HG02759 (cell line): ENCODE measurements around the gene LY86.

Source experiments
- ATAC-seq: cut with Tn5 transposase; IDR thresholded peaks from one replicate; pipeline ENCODE4 v1.9.1; 2021; ENCODE audit warnings: mild to moderate bottlenecking, moderate library complexity; ENCODE audit not compliant: unreplicated experiment

The LY86 gene

GRCh38 chr6:6588064-6588923 is at the start of gene LY86:
Gene LY86, plus strand, starts transcription at chr6:6588720. Its CDS starts 15 bp downstream, at chr6:6588735.
- peak; percentile 60 for ATAC-seq

DNA sequence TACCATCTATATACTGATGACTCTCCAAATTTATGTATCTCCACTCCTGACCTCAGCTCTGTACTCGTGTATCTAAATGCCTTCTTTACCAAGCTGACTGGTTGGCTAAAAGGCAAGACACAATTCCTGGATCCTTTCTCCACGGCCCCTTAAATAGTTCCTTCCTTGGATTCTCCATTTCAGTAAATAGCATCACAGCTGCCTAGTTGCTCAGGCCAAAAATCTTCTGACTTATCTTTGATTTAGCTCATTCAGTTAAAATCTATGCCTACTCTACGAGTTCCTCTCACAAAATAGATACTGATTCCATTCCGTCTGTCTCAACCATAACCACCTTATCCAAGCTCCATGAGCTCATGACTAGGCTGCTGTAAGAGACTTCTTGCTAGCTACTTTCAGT is 49.5 kb upstream of the LY86 start:
- no peak for ATAC-seq

GRCh38 chr6:6542357-6542756 is 46.2 kb upstream of the LY86 start:
- ATAC-seq: no peak

- ATAC-seq: no peak
Measured at GRCh38 chr6:6543181-6543879, 45.2 kb upstream of the LY86 start.

GRCh38 chr6:6545616-6546317 is 42.8 kb upstream of the LY86 start:
- no peak for ATAC-seq

DNA sequence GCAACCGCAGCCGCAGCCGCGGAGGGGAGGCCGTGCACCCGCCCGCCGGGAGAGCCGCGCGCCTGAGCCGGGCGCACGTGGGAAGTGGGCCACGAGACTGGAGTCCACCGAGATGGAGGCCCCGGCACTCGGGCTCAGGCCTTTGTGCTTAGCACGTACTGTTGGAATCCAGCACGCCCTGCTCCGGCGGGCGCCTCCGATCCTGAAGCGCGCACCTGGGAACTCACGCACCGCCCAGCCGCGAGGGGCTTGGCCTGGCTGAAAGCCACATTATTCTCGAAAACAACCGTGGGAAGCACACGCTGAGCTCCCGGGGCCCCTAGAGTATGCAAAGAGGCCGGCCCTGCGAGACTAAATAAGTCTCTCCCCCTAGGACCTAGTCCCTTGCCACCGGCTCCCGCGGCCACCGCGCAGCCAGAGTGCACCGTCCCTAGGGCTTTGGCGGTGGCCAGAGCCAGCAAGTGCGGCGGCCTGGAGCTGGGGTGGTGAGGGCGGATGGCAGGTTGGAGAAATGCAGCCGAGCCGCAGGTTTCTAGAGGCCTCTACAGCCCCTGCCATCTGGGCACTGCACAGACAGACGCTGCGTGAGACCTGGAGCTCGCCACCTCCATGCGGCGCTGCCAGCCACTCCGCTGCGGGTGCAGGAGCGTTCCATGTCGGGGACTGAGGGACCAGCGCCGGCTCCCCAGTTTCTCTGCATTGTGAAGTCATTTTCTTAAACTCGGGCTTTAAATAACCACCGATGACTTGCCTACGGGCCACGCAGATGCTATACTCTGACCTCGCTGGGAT is 42.0 kb upstream of the LY86 start:
- peak; percentile 65 for ATAC-seq

DNA sequence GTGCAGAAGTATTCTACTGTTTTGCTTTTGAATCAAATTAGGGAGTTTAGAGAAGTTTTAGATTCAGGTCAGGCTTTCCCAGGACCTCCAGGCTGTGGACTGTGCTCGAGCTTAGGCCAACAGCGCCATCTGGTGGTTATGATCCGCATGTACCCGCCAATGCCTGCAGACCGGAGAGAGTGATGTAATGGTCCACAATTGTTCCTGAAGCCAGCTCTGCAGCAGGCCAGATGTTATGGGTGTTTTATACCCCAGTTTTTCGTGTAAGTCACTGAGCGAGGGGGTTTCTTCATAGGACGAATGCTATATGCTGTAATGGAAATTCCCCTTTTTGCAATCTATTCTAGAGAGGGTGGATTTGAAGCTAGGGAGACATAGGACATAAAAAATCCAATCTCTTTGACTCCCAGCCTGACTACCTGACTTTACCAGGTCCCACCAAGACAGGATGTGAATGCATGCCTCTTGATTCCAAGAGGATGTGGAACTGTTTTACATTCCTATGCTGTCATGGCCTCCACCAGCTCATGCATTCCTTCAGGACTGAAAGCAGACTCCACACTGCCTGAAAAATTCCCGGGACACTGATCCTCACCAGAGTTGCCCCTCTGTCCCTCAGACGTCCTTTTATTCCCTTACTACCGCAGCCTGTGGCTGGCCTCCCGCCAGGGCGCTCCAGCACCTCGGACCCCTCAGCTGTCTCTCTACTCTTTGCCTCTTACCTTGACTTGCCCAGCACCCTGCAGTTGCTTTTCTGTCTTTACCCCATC is 41.2 kb upstream of the LY86 start:
- peak; percentile 78 for ATAC-seq

DNA sequence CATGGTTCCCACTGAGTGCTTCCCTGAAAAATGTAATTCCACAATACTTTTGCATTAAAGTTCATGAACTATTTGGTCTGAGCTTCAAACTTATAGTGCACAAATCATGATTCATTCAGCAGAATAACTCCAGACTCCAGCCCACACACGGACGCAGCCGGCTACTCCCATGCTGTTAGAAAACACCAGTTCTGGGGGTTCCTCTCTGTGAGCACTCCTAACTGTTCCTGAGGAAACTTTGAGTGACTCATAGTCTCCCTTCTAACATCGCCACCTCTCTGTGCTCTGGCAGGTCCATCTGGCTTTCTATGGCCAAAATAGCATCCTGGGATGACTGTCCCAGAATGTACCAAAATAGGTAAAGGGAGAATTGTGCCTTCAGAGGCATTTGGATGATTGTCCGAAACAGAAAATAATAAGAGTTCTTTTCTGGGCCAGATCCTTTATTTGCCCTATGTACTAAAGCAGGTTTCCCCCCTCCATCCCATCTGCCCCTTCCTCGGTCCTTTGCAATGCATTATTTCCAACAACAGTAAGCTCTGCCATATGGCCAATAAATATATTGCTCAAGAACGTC is 32.3 kb upstream of the LY86 start:
- ATAC-seq: no peak

DNA sequence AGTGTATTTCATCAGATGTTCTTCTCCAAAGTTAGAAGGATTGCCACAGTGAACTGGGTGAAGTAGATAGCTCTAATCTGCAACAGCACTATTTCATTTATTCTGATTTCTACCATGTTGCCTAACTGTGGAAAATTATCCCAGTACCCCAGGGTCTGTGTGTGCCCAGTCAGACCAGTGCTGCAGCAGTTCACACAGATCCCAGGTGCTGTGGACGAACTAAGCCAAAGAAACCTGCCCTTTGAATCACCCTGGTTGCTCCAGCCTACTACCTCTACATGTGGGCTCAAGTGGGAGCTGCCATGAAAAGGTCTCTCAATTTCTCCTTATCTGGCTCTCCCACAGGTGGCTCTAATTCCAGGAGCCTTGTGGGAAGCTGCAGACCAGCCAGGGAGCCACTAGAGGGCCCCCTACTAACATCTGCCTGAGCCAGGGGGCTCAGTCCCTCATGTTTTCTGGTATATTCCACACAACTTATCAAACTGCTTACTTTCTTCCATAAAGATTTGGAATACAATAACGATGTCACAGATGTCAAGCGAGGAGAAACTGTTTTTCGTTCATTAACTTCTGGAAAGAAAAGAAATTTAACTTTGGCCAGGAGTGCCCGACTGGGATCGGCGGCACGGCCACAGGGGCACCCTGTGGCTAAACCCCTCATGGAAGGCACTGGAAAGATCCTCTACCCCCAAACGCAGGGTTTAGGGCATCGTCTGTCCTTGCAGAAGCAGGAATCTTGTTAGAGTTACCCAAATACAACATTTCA is 31.6 kb upstream of the LY86 start:
- ATAC-seq: peak; percentile 63

GRCh38 chr6:6557504-6557839 is 31.0 kb upstream of the LY86 start:
- ATAC-seq: no peak

DNA sequence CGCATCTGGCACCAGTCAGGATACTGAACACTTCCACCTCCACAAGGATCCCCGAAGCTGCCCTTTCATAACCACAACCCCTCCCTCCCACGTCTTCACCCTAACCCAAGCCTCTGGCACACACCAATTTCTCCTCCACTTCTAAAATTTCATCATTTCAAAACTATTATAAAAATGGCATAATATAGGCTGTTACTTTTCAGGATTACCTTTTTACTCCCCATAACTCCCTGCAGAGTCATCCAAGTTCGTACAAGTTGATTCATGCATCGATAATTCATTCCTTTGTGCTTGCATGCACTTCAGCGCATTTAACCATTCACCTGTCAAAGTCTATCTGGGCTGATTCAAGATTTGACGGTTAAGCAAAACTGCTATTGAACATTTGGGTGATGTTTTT is 30.6 kb upstream of the LY86 start:
- no peak for ATAC-seq

GRCh38 chr6:6559994-6560570 is 28.4 kb upstream of the LY86 start:
- ATAC-seq: no peak

- no peak for ATAC-seq
Measured at GRCh38 chr6:6560909-6561308, 27.6 kb upstream of the LY86 start.

DNA sequence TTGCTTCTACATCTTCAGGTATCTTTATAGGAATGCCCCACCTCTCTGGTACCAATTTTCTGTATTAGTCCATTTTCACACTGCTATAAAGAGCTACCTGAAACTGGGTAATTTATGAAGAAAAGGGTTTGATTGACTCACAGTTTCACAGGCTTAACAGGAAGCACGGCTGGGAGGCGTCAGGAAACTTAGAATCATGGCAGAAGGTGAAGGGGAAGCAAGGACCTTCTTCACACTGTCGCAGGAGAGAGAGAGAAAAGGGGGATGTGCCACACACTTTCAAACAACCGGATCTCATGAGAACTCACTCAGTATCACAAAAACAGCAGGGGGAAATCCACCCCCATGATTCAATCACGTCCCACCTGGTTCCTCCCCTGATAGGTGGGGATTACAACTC is 24.4 kb upstream of the LY86 start:
- no peak for ATAC-seq

GRCh38 chr6:6565069-6565468 is 23.5 kb upstream of the LY86 start:
- no peak for ATAC-seq

- no peak for ATAC-seq
Measured at GRCh38 chr6:6565488-6565887, 23.0 kb upstream of the LY86 start.

- no peak for ATAC-seq
Measured at GRCh38 chr6:6566766-6567165, 21.8 kb upstream of the LY86 start.

GRCh38 chr6:6569096-6569810 is 19.3 kb upstream of the LY86 start:
- ATAC-seq: no peak
